Stimulated activated CD4-positive, alpha-beta T cell treated with anti-CD3 and anti-CD28 coated beads, Interleukin-1b, Interleukin-23, amount 100 ng/mL, for 1 hour (primary cell): ENCODE measurements around the gene STK32B.

Source experiments
- DNase-seq, 2 donors: peaks; one replicate each; pipeline ENCODE4 v3.0.0-alpha.2; 2020; ENCODE audit warnings: low read depth in 2 of 2

The STK32B gene

DNA sequence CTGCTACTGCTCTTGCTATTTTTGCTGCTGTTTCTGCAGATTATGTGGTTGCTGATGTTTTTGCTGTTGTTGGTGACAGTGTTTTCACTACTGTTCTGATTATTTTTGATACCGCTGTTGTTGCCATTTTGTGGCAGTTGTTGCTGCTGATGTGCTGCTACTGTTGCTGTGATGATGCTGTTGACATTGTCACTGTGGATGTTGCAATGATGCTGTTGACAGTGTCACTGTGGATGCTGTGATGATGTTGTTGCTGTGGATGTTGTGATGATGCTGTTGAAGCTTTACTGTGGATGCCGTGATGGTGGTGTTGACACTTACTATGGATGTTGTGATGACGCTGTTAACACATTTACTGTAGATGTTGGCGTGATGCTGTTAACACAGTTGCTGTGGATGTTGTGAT, 476.8 kb downstream of the STK32B start:
- DNase-seq = no peak

DNA sequence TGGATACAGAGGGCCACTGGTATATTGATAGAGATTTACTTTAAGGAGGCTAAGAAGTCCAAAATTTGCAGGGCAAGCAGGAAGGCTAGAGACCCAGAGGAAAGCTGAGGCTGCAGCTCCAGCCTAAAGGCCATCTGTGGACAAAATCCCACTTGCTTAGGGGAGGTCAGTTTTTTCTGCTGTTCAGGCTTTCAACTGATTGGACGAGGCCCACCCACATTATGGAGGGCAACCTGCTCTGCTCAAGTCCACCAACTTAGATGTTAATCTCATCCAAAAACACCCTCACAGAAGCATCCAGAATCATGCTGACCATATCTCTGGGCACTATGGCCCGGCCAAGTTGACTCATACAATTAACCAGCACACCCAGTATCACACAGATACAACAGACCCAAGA, 480.8 kb downstream of the STK32B start:
- DNase-seq = no peak

DNA sequence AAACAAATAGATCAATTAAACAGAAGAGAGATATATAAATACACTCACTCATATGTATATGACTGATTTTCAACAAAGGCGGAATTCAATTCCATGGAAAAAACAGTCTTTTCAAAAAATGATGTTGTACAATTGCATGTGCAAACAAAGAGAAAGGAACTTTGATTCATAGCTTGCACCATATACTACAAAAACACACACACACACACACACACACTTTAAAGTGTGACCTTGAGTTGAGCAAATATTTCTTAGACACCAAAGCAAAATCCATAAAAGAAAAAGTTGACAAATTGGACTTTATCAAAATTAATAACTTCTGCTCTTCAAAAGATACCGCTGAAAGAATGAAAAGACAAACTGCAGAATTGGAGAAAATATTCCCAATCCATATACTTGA, 488.3 kb downstream of the STK32B start:
- no peak for DNase-seq

DNA sequence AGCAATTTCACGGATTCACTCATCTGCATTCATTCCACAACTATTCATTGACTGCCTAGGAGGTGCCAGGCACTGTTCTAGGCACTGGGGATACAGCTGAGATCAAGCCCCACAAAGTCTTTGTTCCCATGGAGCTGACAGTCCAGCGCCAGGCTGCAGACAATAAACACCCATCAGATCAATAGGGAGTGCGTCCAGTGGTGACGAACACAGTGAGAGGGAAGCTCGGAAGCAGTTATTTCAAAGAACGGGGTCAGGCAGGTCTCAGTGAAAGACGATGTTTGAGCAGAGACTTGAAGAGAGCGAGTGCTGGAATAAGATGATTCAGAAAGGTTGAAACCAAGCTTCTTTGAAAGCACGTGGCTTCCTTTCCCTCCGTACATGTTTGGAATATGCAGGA, 489.9 kb downstream of the STK32B start:
- DNase-seq = no peak

DNA sequence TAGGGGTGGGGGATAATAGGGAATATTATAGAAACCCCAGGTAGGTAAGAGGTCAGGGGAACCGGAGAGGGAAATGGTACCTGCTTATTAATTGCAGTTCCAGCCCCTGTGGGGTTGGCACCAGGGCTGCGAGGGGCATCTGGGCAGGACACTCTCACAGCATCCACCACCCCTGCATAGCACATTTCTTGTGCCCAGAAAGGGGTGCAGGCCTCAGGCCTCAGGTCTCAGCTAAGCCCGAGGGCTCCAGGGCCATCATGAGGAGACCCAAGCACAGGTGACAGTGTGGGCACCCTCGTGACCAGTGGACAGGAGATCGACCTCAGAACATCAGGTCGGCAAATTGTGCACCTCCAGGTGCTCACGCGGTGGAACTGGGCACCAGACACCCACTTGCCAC, 492.4 kb downstream of the STK32B start:
- DNase-seq = no peak

DNA sequence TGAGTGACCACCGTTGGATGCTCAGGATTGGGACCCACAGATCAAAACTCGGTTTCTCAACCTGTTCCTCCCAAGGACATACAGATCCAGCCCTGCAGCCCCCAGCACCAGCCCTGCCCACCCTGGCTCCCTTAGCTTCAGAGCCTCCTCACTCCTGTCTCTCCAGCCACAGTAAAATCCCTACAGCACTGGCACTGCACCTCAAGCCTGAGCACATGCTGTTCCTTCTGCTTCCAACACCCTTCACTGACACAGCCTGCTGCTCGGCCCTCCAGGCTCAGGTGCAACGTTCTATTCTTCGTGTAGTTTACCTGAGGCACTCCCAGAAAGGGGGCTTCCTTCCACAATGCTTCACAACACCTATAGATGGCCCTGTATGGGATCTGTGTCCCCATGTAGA, 493.5 kb downstream of the STK32B start:
- DNase-seq = no peak

DNA sequence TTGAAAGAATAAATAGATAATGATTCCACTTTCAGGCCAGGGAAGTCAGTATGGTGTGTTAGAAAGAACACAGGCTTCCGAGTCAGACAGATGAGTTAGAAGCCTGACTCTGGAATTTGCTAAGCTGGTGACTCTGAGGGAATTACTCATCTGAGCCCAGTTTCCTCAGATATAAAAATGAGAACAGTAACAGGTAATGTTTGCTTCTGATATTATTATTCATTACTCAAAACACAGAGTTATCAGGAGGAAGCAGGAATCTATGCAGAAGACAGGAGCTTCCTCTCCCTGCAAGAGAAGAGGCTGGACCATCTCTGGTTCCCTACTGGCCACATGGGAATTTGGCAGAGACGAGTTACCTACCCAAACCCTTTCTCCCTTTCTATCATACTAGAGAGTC, 494.0 kb downstream of the STK32B start:
- DNase-seq = no peak

DNA sequence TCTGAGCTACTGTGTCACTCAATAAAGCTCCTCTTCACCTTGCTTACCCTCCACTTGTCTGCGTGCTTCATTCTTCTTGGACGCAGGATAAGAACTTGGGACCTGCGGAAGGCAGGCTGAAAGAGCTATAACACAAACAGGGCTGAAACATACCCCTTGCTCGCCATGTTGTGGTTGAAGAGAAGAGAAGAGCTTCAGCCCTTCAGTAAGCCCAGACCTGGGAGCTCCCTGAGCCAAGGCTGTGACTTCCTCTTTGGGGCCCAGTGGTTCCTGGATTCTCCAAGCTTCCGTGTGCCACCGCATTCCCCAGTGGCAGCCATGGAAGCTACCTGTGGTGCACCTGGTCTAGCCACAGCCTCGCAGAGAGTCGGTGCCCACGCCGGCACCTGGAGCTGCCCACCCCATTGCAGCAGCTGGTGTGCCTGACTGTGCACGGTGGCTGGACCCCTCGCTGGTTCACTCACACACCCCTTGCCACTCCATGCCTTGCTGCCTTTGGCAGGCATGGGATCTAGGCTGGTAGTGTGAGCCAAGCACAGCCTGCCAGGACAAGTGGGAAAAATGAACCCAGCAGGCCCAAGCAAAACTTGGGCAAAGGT, 496.5 kb downstream of the STK32B start:
- no peak for DNase-seq
